Esophagus muscularis mucosa (tissue), 4 donors: Measurements from ENCODE around the gene CDK19. TPM values are rescaled to one million over a fixed set of nuclear protein-coding genes. Genes with fewer than 3 reads are reported as not detected.

Experiments
- DNase-seq: peaks from one replicate; pipeline ENCODE4 v3.0.0-alpha.2; 2017; ENCODE audit errors: extremely low spot score
- H3K27ac ChIP-seq, 4 donors: fragments of 200-600 bp; sonication (generic); replicated peaks in 1 of 4; 1 replicate in 3 of 4; 2 replicates in 1 of 4; pipeline ENCODE4 v1.5.1; 2016 to 2019; ENCODE audit warnings: mild to moderate bottlenecking in 1 of 4
- H3K27me3 ChIP-seq, 4 donors: fragments of 200-600 bp; sonication (generic); one replicate each; pipeline versions ENCODE4 v1.5.1 to v1.6.0; 2016 to 2019
- H3K36me3 ChIP-seq, 4 donors: fragments of 200-600 bp; sonication (generic); one replicate each; pipeline ENCODE4 v1.5.1; 2016 to 2019
- H3K4me1 ChIP-seq, 4 donors: fragments of 200-600 bp; sonication (generic); one replicate each; pipeline ENCODE4 v1.5.1; 2016 to 2019
- H3K4me3 ChIP-seq, 4 donors: fragments of 200-600 bp; sonication (generic); 1 replicate in 2 of 4; 2 replicates in 2 of 4; pipeline ENCODE4 v1.5.1; 2016 to 2019; ENCODE audit warnings: mild to moderate bottlenecking in 4 of 4, moderate library complexity in 1 of 4
- H3K9me3 ChIP-seq, 4 donors: fragments of 200-600 bp; sonication (generic); 1 replicate in 3 of 4; 2 replicates in 1 of 4; pipeline ENCODE4 v1.5.1; 2016 to 2019
- EP300 ChIP-seq: sonication (generic); formaldehyde crosslinking; IDR thresholded peaks from one replicate; pipeline ENCODE4 v1.6.1; 2017; ENCODE audit warnings: antibody characterized with exemption
- POLR2A ChIP-seq: fragments of 450-650 bp; IDR thresholded peaks from one replicate; pipeline ENCODE4 v1.6.1; 2017; ENCODE audit warnings: antibody characterized with exemption, moderate library complexity, mild to moderate bottlenecking, low read depth
- POLR2AphosphoS5 ChIP-seq, 2 donors: sonication (generic); formaldehyde crosslinking; IDR thresholded peaks; one replicate each; pipeline ENCODE4 v1.6.1; 2017; ENCODE audit warnings: antibody characterized with exemption in 2 of 2
- WGBS: methylation state at CpG from one replicate; pipeline ENCODE4 v1.1.5; 2018; 5-methylcytosine and 5-hydroxymethylcytosine counted together
- intact Hi-C: fragments of 100-400 bp; cut with DNase I; formaldehyde crosslinking; loops from one replicate; pipeline ENCODE4 v1.15.1; 2023
- total RNA-seq, 4 donors: library from RNA; depleted of rRNA; stranded (reverse); fragments of >200 nt; gene quantifications; one replicate each; pipeline versions ENCODE4 v1.1.0 to v1.2.1, GENCODE V29; 2016
- TF ChIP-seq, protein P1 (sequence below), 3 experiments: fragments of 200-600 bp in 2 of 3; fragments of 450-650 bp in 1 of 3; sonication (generic) in 2 of 3; IDR thresholded peaks; one replicate each; pipeline ENCODE4 v1.5.1; 2017 to 2019; ENCODE audit warnings: antibody characterized with exemption in 3 of 3, mild to moderate bottlenecking in 2 of 3, moderate library complexity in 1 of 3

CDK19 gene
- total RNA-seq, 4 donors from 2014 or later = 12.0 to 15.0 (median 13.6) TPM

- no peaks in the 10 kb centered on the region for H3K27me3 ChIP-seq
- H3K4me3 ChIP-seq = no peak overlapping the region
- intact Hi-C loops = no loop called here
- no peaks in the 10 kb centered on the region for H3K4me1 ChIP-seq
- no peaks in the 10 kb centered on the region for H3K9me3 ChIP-seq
- no peak overlapping the region for H3K27ac ChIP-seq
- no peak for DNase-seq
- TF ChIP-seq, protein P1, sequence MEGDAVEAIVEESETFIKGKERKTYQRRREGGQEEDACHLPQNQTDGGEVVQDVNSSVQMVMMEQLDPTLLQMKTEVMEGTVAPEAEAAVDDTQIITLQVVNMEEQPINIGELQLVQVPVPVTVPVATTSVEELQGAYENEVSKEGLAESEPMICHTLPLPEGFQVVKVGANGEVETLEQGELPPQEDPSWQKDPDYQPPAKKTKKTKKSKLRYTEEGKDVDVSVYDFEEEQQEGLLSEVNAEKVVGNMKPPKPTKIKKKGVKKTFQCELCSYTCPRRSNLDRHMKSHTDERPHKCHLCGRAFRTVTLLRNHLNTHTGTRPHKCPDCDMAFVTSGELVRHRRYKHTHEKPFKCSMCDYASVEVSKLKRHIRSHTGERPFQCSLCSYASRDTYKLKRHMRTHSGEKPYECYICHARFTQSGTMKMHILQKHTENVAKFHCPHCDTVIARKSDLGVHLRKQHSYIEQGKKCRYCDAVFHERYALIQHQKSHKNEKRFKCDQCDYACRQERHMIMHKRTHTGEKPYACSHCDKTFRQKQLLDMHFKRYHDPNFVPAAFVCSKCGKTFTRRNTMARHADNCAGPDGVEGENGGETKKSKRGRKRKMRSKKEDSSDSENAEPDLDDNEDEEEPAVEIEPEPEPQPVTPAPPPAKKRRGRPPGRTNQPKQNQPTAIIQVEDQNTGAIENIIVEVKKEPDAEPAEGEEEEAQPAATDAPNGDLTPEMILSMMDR (IDR thresholded peaks at IDR 0.05) = no peak
- TF ChIP-seq POLR2AphosphoS5 (IDR thresholded peaks at IDR 0.05) (no peak), POLR2A (no peak), EP300 (no peak)
- 81% methylated on average over 3 of the region's 3 CpGs for WGBS
- H3K36me3 ChIP-seq = no peaks in the 10 kb centered on the region
Observed at GRCh38 chr6:110574817-110575216, 240.5 kb downstream of the CDK19 start.

DNA sequence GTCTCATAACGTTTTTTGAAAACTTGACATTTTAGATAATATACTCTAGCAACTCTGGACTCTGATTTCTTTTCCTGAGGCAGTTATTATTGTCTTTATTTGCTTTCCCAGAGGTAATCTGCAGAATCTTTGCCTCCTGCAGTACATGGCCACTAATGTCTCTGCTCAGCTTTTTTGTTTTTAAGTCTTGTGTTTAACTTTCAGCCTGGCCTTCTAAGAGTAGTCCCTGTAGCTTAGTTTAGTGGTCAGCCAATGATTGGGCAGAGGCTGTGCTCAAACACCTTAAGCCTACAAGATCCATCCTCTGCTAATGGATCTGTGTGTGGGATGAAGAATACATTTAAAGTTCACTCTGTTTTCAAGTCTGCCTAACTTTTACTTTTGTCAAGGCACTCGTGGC lies 241.7 kb downstream of the CDK19 start:
- TF ChIP-seq, protein P1 (IDR thresholded peaks at IDR 0.05) = no peak
- TF ChIP-seq EP300 (no peak), POLR2AphosphoS5 (IDR thresholded peaks at IDR 0.05) (no peak), POLR2A (no peak)
- Histone ChIP-seq H3K27ac (no peak overlapping the region), H3K4me3 (no peak overlapping the region), H3K9me3 (no peaks in the 10 kb centered on the region), H3K4me1 (no peaks in the 10 kb centered on the region), H3K27me3 (no peaks in the 10 kb centered on the region), H3K36me3 (no peaks in the 10 kb centered on the region)
- intact Hi-C loops = no loop called here
- 63% methylated on average over 2 of the region's 2 CpGs for WGBS
- no peak for DNase-seq

- Histone ChIP-seq H3K27me3 (no peaks in the 10 kb centered on the region), H3K4me1 (no peaks in the 10 kb centered on the region), H3K9me3 (no peaks in the 10 kb centered on the region), H3K4me3 (no peak overlapping the region), H3K27ac (no peak overlapping the region), H3K36me3 (no peaks in the 10 kb centered on the region)
- TF ChIP-seq POLR2A (no peak), POLR2AphosphoS5 (IDR thresholded peaks at IDR 0.05) (no peak)
- no peak for DNase-seq
- intact Hi-C loops = no loop called here
Observed at GRCh38 chr6:110573136-110573535, 242.1 kb downstream of the CDK19 start.

- 81% methylated on average over 7 of the region's 7 CpGs for WGBS
- DNase-seq = no peak
- no peak for TF ChIP-seq POLR2A
- TF ChIP-seq POLR2AphosphoS5 (IDR thresholded peaks at IDR 0.05) = no peak
- TF ChIP-seq, protein P1 (IDR thresholded peaks at IDR 0.05) = no peak
- TF ChIP-seq EP300 = no peak
- no peaks in the 10 kb centered on the region for H3K36me3 ChIP-seq
- H3K27me3 ChIP-seq = no peaks in the 10 kb centered on the region
- intact Hi-C loops = no loop called here
- no peak overlapping the region for H3K4me3 ChIP-seq
- H3K9me3 ChIP-seq = no peaks in the 10 kb centered on the region
- H3K27ac ChIP-seq = no peak overlapping the region
- peaks cover 0 to 7% (median 0%) of the 10 kb centered on the region in 4 donors for H3K4me1 ChIP-seq
Observed at GRCh38 chr6:110567957-110568696, 247.1 kb downstream of the CDK19 start.

DNA sequence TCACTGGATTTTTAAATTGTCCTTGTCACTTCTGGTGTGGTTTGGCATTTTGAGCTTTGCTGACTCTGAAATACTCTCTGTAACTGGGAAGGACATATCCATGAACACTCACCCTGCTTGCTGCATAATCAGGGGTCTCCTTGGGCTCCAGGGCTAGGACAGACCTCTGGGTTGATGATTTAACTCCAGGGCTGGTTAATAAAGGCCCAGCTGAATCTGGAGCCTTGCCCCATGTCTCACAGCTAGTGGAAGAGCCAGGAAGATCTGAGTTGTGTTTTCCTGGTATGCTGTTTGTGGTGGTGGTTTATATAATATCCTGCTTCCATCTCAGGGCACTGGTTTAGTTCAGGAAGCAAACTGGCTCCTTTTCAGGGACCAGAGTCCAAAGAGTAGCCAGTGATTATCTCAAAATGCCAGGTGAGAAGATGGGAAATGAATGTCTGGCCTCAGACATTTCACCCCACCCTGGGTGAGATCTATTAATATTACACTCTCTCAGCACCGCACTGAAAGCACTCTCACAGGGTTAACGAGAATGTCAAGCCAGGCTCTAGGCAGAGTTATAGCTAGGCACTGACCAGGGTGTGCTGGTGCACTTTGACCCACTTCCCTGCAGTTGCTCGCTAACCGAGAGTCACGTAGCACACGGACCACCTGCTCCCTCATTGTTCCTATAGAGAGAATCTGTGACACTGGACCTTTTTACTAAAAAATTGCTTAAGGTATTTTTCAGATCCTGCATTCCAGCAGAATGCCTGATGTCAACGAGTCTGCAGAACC lies 248.7 kb downstream of the CDK19 start:
- intact Hi-C loops = no loop called here
- Histone ChIP-seq H3K4me1 (peaks cover 0 to 7% (median 0%) of the 10 kb centered on the region in 4 donors), H3K27ac (no peak overlapping the region), H3K9me3 (no peaks in the 10 kb centered on the region), H3K27me3 (no peaks in the 10 kb centered on the region), H3K36me3 (no peaks in the 10 kb centered on the region), H3K4me3 (no peak overlapping the region)
- TF ChIP-seq EP300 (no peak), POLR2A (no peak), POLR2AphosphoS5 (IDR thresholded peaks at IDR 0.05) (no peak)
- TF ChIP-seq, protein P1 (IDR thresholded peaks at IDR 0.05) = no peak
- 80% methylated on average over 7 of the region's 7 CpGs for WGBS
- no peak for DNase-seq
